HepG2 (cell line): ENCODE data around the gene NXPH1.

Experiments
- ELF1 ChIP-seq: sonication (generic); formaldehyde crosslinking; IDR thresholded peaks from 2 replicates; pipeline ENCODE4 v1.4.0; 2020; ENCODE audit warnings: missing genetic modification reagents
- EZH2 ChIP-seq: conservative IDR thresholded peaks from 2 replicates; pipeline ENCODE4 v1.6.1; 2012; ENCODE audit warnings: mild to moderate bottlenecking, low read depth, low read length, moderate library complexity
- HMG20B ChIP-seq: conservative IDR thresholded peaks from 2 replicates; pipeline ENCODE4 v1.6.1; 2016; ENCODE audit warnings: missing genetic modification reagents, missing compliant biosample characterization
- JARID2 ChIP-seq: sonication (generic); formaldehyde crosslinking; IDR thresholded peaks from 2 replicates; pipeline ENCODE4 v1.8.1; 2023; ENCODE audit warnings: missing genetic modification reagents, inconsistent platforms; ENCODE audit not compliant: insufficient replicate concordance
- MAFG ChIP-seq: sonication (generic); formaldehyde crosslinking; IDR thresholded peaks from 2 replicates; pipeline ENCODE4 v1.5.1; 2020; ENCODE audit warnings: mild to moderate bottlenecking, missing genetic modification reagents
- MYNN ChIP-seq: sonication (generic); formaldehyde crosslinking; IDR thresholded peaks from 2 replicates; pipeline ENCODE4 v1.4.0; 2020; ENCODE audit warnings: mild to moderate bottlenecking, low read depth, missing genetic modification reagents
- NFATC3 ChIP-seq: sonication (generic); formaldehyde crosslinking; IDR thresholded peaks from 2 replicates; pipeline ENCODE4 v1.5.1; 2020; ENCODE audit warnings: mild to moderate bottlenecking, missing genetic modification reagents
- RBM39 ChIP-seq: fragments of 200-400 bp; formaldehyde crosslinking; IDR thresholded peaks from one replicate; pipeline ENCODE4 v1.6.1; 2018; ENCODE audit warnings: antibody characterized with exemption, mild to moderate bottlenecking, low read depth, low read length; ENCODE audit not compliant: poor library complexity, severe bottlenecking
- SETDB1 ChIP-seq: sonication (generic); formaldehyde crosslinking; IDR thresholded peaks from 2 replicates; pipeline ENCODE4 v1.5.1; 2020; ENCODE audit warnings: missing genetic modification reagents, mild to moderate bottlenecking, borderline replicate concordance
- ZC3H4 ChIP-seq: sonication (generic); formaldehyde crosslinking; IDR thresholded peaks from 2 replicates; pipeline ENCODE4 v1.4.0; 2020; ENCODE audit warnings: missing genetic modification reagents, borderline replicate concordance
- ZNF232 ChIP-seq: sonication (generic); formaldehyde crosslinking; IDR thresholded peaks from 2 replicates; pipeline ENCODE4 v1.4.0; 2020; ENCODE audit warnings: missing genetic modification reagents, borderline replicate concordance
- ZNF597 ChIP-seq: sonication (generic); formaldehyde crosslinking; IDR thresholded peaks from 2 replicates; pipeline ENCODE4 v1.5.0; 2020; ENCODE audit warnings: missing genetic modification reagents

GRCh38 chr7:8388257-8388625 is 45.2 kb upstream of the NXPH1 start:
- TF ChIP-seq ZNF232 (CRISPR knock-in tag), result no peak
- no peak for TF ChIP-seq EZH2
- TF ChIP-seq ZNF597 (CRISPR knock-in tag), result no peak
- no peak for TF ChIP-seq ELF1 (CRISPR knock-in tag)
- TF ChIP-seq RBM39, result no peak
- no peak for TF ChIP-seq JARID2
- TF ChIP-seq NFATC3 (CRISPR knock-in tag), result no peak
- no peak for TF ChIP-seq ZC3H4
- no peak for TF ChIP-seq MAFG
- no peak for TF ChIP-seq MYNN
- no peak for TF ChIP-seq SETDB1 (CRISPR knock-in tag)
- no peak for TF ChIP-seq HMG20B (CRISPR knock-in tag)
